ENCODE measurements around the gene GTF3A.

GTF3A gene

DNA sequence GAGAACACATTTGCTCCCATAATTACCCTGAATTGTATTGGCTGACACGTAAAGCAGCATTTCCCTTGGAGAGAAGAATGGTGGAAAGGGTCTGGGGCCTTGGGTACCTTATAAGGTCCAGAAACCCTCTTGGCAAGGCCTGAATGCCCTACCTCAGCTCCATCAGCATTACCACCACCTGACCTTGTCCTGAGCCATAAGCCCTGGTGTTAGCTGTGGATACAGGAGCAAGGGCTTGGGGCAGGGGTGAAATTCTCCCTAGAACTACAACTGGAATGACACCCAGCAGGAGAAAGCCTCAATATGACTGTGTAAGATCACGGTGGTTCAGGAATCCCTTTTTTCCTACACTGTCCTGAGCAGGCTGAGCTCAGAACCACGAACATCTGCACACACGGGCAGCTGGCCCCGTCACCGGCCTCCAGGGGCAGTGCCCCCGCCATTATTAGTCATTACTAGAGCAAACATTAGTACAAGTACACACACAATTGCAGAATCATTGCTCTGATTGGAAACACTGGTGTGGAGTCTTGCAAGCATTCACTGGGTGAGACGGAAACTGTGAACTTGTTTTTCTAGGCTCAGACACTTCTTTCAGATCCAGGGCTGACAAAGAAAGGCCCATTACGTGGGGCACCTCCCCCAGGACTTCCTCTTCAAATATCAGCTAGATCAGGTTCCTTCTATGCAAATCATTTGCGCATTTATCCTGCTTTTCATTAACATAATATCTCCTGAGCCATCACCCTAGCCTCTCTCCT lies 52.7 kb downstream of the GTF3A start:
- DNase-seq = no peak
- TF ChIP-seq POLR2A (IDR thresholded peaks at IDR 0.05; ENCODE audit: low read length) (no peak), GATA1 (IDR thresholded peaks at IDR 0.05; ENCODE audit: low read depth, low read length) (no peak)

DNA sequence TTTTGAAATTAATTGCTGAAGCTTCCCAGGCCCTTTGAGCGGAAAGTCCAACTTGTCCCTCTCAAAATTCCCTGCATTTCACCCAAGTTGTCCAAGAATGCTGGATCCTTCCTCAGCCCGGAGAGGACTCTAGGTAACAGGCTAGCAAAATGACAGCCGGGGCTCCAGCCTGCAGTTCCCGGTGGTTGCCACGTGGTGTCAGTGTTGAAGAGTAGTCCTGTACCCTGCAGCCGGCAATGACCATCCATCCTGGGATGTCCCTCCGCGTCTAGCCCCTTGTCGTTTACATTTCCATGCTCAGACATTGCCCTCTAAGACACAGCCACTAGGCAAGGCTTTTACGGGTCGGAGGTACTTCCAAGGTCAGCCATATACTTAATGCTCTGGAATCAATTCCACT lies 57.3 kb downstream of the GTF3A start:
- TF ChIP-seq POLR2A (IDR thresholded peaks at IDR 0.05; ENCODE audit: low read length) (no peak), GATA1 (IDR thresholded peaks at IDR 0.05; ENCODE audit: low read depth, low read length) (no peak)
- DNase-seq = peak; percentile 56 to 71

DNA sequence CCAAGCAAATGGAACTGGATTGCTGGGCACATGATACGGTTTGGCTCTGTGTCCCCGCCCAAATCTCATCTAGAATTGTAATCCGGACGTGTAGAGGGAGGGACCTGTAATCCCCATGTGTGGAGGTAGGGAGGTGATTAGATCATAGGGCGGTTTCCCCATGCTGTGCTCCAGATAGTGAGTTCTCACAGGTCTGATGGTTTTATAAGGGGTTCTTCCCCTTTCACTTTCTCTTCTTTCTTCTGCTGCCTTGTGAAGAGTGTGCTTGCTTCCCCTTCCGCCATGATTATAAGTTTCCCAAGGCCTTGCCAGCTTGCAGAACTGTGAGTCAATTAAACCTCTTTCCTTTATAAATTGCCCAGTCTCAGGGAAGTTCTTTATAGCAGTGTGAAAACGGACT lies 58.6 kb downstream of the GTF3A start:
- no peak for DNase-seq
- no peak for TF ChIP-seq POLR2A (IDR thresholded peaks at IDR 0.05; ENCODE audit: low read length)
- TF ChIP-seq GATA1 (IDR thresholded peaks at IDR 0.05; ENCODE audit: low read depth, low read length) = no peak

DNA sequence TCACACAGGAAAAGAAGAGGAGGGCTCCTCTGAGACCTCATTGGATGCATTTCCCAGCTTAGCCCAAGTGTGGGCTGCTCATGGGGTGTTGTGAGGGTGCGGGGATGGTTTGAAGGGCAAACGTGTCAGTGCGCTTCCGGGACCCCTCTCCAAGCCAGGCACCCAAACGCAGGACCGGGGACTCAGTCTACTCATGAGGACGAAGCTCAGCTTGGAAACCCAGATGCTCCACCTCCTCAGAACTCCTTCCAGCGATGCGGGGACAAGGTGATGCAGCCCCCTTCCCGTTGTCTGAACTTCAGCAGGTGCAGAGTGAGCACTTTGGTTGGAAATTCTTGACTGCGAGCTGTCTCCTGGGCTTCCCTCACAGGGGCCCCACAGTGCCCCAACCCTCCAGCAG lies 59.0 kb downstream of the GTF3A start:
- no peak for DNase-seq
- TF ChIP-seq POLR2A (IDR thresholded peaks at IDR 0.05; ENCODE audit: low read length) = no peak
- TF ChIP-seq GATA1 (IDR thresholded peaks at IDR 0.05; ENCODE audit: low read depth, low read length) = no peak
